Astrocyte (in vitro differentiated cells and primary cell): Measurements from ENCODE around the gene MAOB. TPM values are rescaled to one million over a fixed set of nuclear protein-coding genes. Genes with fewer than 3 reads are reported as not detected.

Experiments
- DNase-seq: peaks from one replicate; pipeline ENCODE4 v3.0.0-alpha.2; 2010; ENCODE audit warnings: low read depth
- FAIRE-seq: peaks from 2 replicates; lab custom pipeline; 2011; peaks lifted over from hg19 to GRCh38; lab: Jason Lieb, UNC
- H2AFZ ChIP-seq: 2 replicates; pipeline ENCODE4 v1.6.0; 2012; ENCODE audit warnings: low read depth, low read length, inconsistent platforms
- H3K27ac ChIP-seq: 2 replicates; pipeline ENCODE4 v1.5.1; 2011; ENCODE audit warnings: low read depth, low read length, inconsistent platforms
- H3K27me3 ChIP-seq: 2 replicates; pipeline ENCODE4 v1.6.0; 2011; ENCODE audit warnings: low read length, inconsistent platforms; ENCODE audit not compliant: insufficient read depth
- H3K36me3 ChIP-seq: 2 replicates; pipeline ENCODE4 v1.5.1; 2011; ENCODE audit warnings: low read length, inconsistent platforms; ENCODE audit not compliant: insufficient read depth
- H3K4me1 ChIP-seq: 2 replicates; pipeline ENCODE4 v1.5.1; 2011; ENCODE audit warnings: low read length, inconsistent platforms; ENCODE audit not compliant: insufficient read depth
- H3K4me2 ChIP-seq: 2 replicates; pipeline ENCODE4 v1.6.0; 2012; ENCODE audit warnings: low read length, inconsistent platforms
- H3K4me3 ChIP-seq: 2 replicates; pipeline ENCODE4 v1.5.1; 2011; ENCODE audit warnings: low read depth, mild to moderate bottlenecking, low read length, inconsistent platforms; ENCODE audit not compliant: insufficient read depth
- H3K79me2 ChIP-seq: 2 replicates; pipeline ENCODE4 v1.6.0; 2012; ENCODE audit warnings: mild to moderate bottlenecking, low read length, inconsistent platforms; ENCODE audit not compliant: insufficient read depth
- H3K9ac ChIP-seq: 2 replicates; pipeline ENCODE4 v1.6.0; 2012; ENCODE audit warnings: mild to moderate bottlenecking, low read length, inconsistent platforms
- H3K9me3 ChIP-seq: 2 replicates; pipeline ENCODE4 v1.5.1; 2012; ENCODE audit warnings: low read depth, mild to moderate bottlenecking, low read length, inconsistent platforms; ENCODE audit not compliant: insufficient read depth
- H4K20me1 ChIP-seq: 2 replicates; pipeline ENCODE4 v1.6.0; 2012; ENCODE audit warnings: low read length, inconsistent platforms; ENCODE audit not compliant: insufficient read depth
- H3K27ac Mint-ChIP-seq: one replicate; pipeline ENCODE4 v1.8.0; 2021; ENCODE audit warnings: mild to moderate bottlenecking, mixed read lengths; ENCODE audit not compliant: unreplicated experiment
- H3K27me3 Mint-ChIP-seq: one replicate; pipeline ENCODE4 v1.8.0; 2021; ENCODE audit warnings: low read depth, mixed read lengths; ENCODE audit not compliant: unreplicated experiment
- H3K36me3 Mint-ChIP-seq: one replicate; pipeline ENCODE4 v1.8.0; 2021; ENCODE audit warnings: low read depth, mixed read lengths; ENCODE audit not compliant: unreplicated experiment
- H3K4me1 Mint-ChIP-seq: one replicate; pipeline ENCODE4 v1.8.0; 2021; ENCODE audit warnings: low read depth, mixed read lengths; ENCODE audit not compliant: unreplicated experiment
- H3K4me3 Mint-ChIP-seq: one replicate; pipeline ENCODE4 v1.8.0; 2021; ENCODE audit warnings: mild to moderate bottlenecking, moderate library complexity, mixed read lengths; ENCODE audit not compliant: unreplicated experiment
- H3K9me3 Mint-ChIP-seq: one replicate; pipeline ENCODE4 v1.8.0; 2021; ENCODE audit warnings: mild to moderate bottlenecking, mixed read lengths; ENCODE audit not compliant: unreplicated experiment
- EZH2 ChIP-seq: IDR thresholded peaks from 2 replicates; pipeline ENCODE4 v1.6.1; 2012; ENCODE audit warnings: mild to moderate bottlenecking, low read length, inconsistent platforms; ENCODE audit not compliant: insufficient read depth
- total RNA-seq: library from RNA; stranded (reverse); gene quantifications from 2 replicates; pipeline ENCODE4 v1.2.1, GENCODE V29; 2021
- TF ChIP-seq, protein P1 (sequence below): IDR thresholded peaks from 2 replicates; pipeline ENCODE4 v1.5.1; 2011; ENCODE audit warnings: low read depth, mild to moderate bottlenecking, inconsistent platforms, low read length, moderate library complexity; ENCODE audit not compliant: insufficient read depth

Gene MAOB
- total RNA-seq, 1 donor from 2014 or later, result 0.20 TPM

DNA sequence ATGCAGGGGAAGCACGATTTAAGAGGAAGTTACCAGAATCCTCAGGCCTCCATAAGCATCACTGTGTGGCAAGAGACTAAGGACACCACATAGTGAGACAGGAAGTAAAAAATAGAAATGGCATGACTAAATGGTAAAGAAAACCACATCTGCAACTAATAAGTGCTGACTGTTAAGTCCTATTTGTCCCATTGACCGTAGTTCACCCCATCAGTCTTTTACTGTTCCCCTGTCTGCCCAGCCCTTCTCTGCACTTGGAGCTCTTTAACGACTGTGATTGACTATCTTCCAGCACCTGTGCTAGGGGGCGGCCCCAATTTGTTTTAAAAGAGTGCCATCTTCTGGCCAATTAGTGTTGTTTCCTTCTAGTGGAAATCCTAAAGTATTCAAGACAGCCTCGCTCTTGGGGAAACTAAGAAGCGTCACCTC is 132.0 kb downstream of the MAOB start:
- no peak overlapping the region for H3K4me2 ChIP-seq
- Mint-ChIP-seq H3K27me3 (no peaks in the 10 kb centered on the region), H3K9me3 (no peaks in the 10 kb centered on the region), H3K4me3 (no peak overlapping the region), H3K36me3 (no peaks in the 10 kb centered on the region), H3K4me1 (peaks cover 3% of the 10 kb centered on the region), H3K27ac (no peak overlapping the region)
- DNase-seq (peak; percentile 25), FAIRE-seq (peak; percentile 62)
- no peak for TF ChIP-seq EZH2
- TF ChIP-seq, protein P1, sequence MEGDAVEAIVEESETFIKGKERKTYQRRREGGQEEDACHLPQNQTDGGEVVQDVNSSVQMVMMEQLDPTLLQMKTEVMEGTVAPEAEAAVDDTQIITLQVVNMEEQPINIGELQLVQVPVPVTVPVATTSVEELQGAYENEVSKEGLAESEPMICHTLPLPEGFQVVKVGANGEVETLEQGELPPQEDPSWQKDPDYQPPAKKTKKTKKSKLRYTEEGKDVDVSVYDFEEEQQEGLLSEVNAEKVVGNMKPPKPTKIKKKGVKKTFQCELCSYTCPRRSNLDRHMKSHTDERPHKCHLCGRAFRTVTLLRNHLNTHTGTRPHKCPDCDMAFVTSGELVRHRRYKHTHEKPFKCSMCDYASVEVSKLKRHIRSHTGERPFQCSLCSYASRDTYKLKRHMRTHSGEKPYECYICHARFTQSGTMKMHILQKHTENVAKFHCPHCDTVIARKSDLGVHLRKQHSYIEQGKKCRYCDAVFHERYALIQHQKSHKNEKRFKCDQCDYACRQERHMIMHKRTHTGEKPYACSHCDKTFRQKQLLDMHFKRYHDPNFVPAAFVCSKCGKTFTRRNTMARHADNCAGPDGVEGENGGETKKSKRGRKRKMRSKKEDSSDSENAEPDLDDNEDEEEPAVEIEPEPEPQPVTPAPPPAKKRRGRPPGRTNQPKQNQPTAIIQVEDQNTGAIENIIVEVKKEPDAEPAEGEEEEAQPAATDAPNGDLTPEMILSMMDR, result peak; percentile 27
- H3K9ac ChIP-seq, result no peak overlapping the region
- H4K20me1 ChIP-seq, result no peaks in the 10 kb centered on the region
- H3K27me3 ChIP-seq, result no peaks in the 10 kb centered on the region
- no peak overlapping the region for H3K27ac ChIP-seq
- H2AFZ ChIP-seq, result no peak overlapping the region
- H3K9me3 ChIP-seq, result no peaks in the 10 kb centered on the region
- H3K79me2 ChIP-seq, result no peaks in the 10 kb centered on the region
- no peaks in the 10 kb centered on the region for H3K36me3 ChIP-seq
- no peak overlapping the region for H3K4me3 ChIP-seq
- no peaks in the 10 kb centered on the region for H3K4me1 ChIP-seq

DNA sequence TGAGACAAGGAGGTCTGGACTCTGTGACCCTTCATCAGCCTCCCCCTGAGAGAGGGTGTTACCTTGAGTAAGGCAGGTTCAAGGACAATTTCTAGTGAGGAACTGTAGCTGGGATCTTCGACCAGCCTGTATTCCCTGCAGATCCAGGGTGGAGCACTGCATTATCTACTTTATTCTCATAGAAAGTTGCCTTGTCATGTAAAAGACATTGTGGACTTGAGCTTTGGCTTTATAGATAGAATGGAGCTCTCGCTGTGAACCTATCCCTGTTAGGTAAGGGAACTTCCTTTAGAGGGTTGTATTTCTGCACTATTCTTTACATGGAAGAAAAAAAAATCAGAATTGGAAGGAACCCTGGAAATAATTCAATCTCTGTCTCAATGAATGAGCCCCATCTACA is 134.8 kb downstream of the MAOB start:
- H3K27me3 ChIP-seq, result no peaks in the 10 kb centered on the region
- Mint-ChIP-seq H3K4me3 (no peak overlapping the region), H3K4me1 (no peaks in the 10 kb centered on the region), H3K27me3 (no peaks in the 10 kb centered on the region), H3K27ac (no peak overlapping the region), H3K36me3 (no peaks in the 10 kb centered on the region), H3K9me3 (no peaks in the 10 kb centered on the region)
- no peak overlapping the region for H3K27ac ChIP-seq
- H4K20me1 ChIP-seq, result no peaks in the 10 kb centered on the region
- H3K4me2 ChIP-seq, result no peak overlapping the region
- no peaks in the 10 kb centered on the region for H3K79me2 ChIP-seq
- TF ChIP-seq, protein P1, result no peak
- no peak for TF ChIP-seq EZH2
- no peak overlapping the region for H3K4me3 ChIP-seq
- FAIRE-seq, result peak; percentile 69
- no peak overlapping the region for H3K9ac ChIP-seq
- H2AFZ ChIP-seq, result no peak overlapping the region
- no peaks in the 10 kb centered on the region for H3K9me3 ChIP-seq
- no peaks in the 10 kb centered on the region for H3K36me3 ChIP-seq
- DNase-seq, result no peak
- no peaks in the 10 kb centered on the region for H3K4me1 ChIP-seq

DNA sequence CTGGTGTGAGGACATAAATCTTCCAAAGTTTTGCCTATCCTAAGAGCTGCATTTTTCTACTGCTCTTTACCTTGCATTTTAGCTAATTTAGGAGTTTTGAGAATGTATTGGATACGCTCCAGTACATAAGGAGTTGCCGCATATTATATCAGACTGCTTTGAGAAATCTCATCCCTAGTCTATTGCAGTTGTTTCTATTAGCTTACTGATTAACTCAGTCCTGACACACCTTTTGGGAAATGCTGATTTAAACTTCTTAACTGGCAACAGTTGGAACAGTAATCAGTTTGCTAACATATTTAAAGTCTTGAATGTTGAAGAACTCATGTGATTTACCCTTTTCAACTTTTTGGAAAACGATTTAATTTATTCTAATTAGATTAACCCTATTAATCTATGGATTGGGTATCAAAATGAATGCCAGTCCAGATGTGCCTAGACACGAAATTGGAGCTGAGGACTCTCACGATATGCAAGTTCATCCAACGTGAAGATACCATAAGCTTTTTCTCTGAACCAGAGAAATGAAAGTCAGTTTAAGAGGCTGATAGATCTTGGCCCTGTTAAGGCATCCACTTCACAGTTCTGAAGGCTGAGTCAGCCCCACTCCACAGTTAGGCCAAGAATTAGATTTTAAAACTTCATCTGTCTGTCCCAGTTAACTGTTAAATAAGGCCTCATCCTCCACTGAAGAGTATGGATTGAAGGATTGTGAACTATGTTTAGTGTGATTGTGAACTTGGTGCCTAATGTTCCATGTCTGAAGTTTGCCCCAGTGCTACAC is 136.1 kb downstream of the MAOB start:
- Histone ChIP-seq H3K4me2 (no peak overlapping the region), H3K27me3 (no peaks in the 10 kb centered on the region), H3K79me2 (no peaks in the 10 kb centered on the region), H3K9ac (no peak overlapping the region), H3K27ac (no peak overlapping the region), H3K36me3 (no peaks in the 10 kb centered on the region), H3K4me3 (no peak overlapping the region), H4K20me1 (no peaks in the 10 kb centered on the region), H3K4me1 (no peaks in the 10 kb centered on the region), H2AFZ (no peak overlapping the region), H3K9me3 (no peaks in the 10 kb centered on the region)
- Mint-ChIP-seq H3K4me1 (no peaks in the 10 kb centered on the region), H3K27ac (no peak overlapping the region), H3K27me3 (no peaks in the 10 kb centered on the region), H3K9me3 (no peaks in the 10 kb centered on the region), H3K4me3 (no peak overlapping the region), H3K36me3 (no peaks in the 10 kb centered on the region)
- no peak for TF ChIP-seq EZH2
- TF ChIP-seq, protein P1, result no peak
- peak; percentile 93 for FAIRE-seq
- DNase-seq, result peak; percentile 20
